Ectodermal cell (in vitro differentiated cells): ENCODE data around the gene PRRG1.

Source experiments
- H3K27ac ChIP-seq: 2 replicates; pipeline ENCODE4 v1.7.0; 2013; ENCODE audit warnings: mild to moderate bottlenecking, low read depth, low read length; ENCODE audit not compliant: insufficient read depth, poor library complexity, severe bottlenecking
- H3K27me3 ChIP-seq: 2 replicates; pipeline ENCODE4 v1.7.0; 2013; ENCODE audit warnings: mild to moderate bottlenecking, low read length; ENCODE audit not compliant: insufficient read depth, control insufficient read depth, poor library complexity, severe bottlenecking
- H3K36me3 ChIP-seq: one replicate; pipeline ENCODE4 v1.7.0; 2013; ENCODE audit warnings: low read length; ENCODE audit not compliant: control insufficient read depth, insufficient read depth
- H3K4me1 ChIP-seq: one replicate; pipeline ENCODE4 v1.7.0; 2013; ENCODE audit warnings: low read length; ENCODE audit not compliant: control insufficient read depth, insufficient read depth
- H3K4me3 ChIP-seq: 2 replicates; pipeline ENCODE4 v1.7.0; 2013; ENCODE audit warnings: low read depth, low read length, control low read depth; ENCODE audit not compliant: insufficient read depth
- H3K9me3 ChIP-seq: 2 replicates; pipeline ENCODE4 v1.7.0; 2013; ENCODE audit warnings: mild to moderate bottlenecking, low read length, moderate library complexity; ENCODE audit not compliant: control insufficient read depth
- WGBS, 2 experiments: methylation state at CpG; one replicate each; pipeline ENCODE4 v1.1.7; 2013; ENCODE audit warnings: missing lambda C conversion rate in 2 of 2; 5-methylcytosine and 5-hydroxymethylcytosine counted together

The PRRG1 gene

DNA sequence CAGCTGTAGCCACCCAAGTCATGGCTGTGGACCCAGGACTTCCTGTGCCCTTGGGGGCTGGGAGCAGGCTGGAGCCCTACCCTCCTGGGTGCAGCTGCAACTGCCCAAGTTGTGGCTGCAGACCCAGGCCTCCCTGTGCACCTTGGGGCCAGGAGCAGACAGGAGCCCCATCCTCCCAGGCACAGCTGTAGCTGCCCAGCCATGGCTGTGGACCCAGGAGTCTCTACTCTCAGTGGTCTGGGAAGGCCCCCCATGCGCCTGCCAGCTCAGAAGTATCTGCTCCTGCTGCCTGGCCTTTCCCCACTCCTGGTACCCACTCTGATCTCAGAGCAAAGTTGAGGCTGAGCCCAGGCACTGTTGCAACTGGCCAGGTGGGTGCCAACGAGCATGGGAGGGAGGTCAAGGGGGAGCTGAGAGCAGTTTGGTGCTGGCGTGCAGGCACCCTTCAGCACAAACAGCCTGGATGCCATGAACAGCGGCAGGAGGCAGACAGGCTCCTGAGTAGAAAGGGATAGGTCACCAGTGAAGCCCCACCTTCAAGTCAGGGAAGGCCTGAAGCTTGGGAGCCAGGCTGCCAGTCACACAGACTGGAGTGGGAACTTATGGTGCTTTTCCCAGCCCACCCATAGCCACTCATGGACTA, 21.5 kb downstream of the PRRG1 start:
- Histone ChIP-seq H3K4me3 (no peak overlapping the region), H3K36me3 (no peaks in the 10 kb centered on the region), H3K27ac (no peak overlapping the region), H3K4me1 (no peaks in the 10 kb centered on the region), H3K9me3 (no peaks in the 10 kb centered on the region), H3K27me3 (no peaks in the 10 kb centered on the region)
- 95 to 99% methylated on average over 4 of the region's 4 CpGs for WGBS, 2 experiments

DNA sequence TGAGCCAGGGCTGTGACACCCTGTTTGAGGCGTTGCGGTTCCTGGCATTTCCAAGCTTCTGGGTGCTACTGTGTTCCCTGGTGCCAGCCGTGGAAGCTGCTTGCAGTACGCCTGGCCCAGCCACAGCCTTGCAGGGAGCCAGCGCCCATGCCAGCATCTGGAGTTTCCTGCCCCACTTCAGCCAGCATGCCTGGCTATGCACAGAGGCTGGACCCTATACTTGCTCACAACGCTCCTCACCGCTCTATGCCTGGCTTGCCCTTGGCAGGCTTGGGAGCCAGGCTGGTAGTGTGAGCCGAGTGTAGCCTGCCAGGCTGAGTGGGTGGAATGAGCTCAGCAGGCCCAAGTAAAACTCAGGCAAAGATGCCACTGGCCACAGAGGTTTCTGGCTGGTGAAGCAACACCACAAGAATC, 22.4 kb downstream of the PRRG1 start:
- no peak overlapping the region for H3K4me3 ChIP-seq
- H3K27me3 ChIP-seq, result no peaks in the 10 kb centered on the region
- H3K9me3 ChIP-seq, result no peaks in the 10 kb centered on the region
- no peak overlapping the region for H3K27ac ChIP-seq
- no peaks in the 10 kb centered on the region for H3K4me1 ChIP-seq
- WGBS, 2 experiments, result 95 to 97% methylated on average over 8 of the region's 8 CpGs
- H3K36me3 ChIP-seq, result no peaks in the 10 kb centered on the region

DNA sequence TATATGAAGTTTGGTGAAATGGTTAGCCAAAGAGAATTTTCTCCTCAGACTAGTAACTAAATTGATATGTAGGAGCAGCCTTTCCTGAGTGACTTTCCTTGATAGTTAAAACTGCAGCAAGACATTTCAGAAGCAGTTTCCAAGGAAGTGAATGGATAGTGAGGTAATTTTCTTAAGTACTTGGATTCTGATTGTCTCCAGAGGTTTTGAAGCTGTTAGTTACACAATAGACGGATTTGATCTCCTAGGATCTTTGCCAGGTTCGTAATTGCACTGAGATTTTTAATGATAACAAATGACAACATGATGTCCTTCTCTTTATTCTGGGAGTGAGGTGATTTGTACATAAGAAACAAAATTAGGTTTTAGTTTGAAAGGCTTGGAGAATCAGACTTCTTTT, 29.2 kb downstream of the PRRG1 start:
- no peaks in the 10 kb centered on the region for H3K9me3 ChIP-seq
- 78 to 100% methylated on average over 2 of the region's 2 CpGs for WGBS, 2 experiments
- H3K36me3 ChIP-seq, result no peaks in the 10 kb centered on the region
- H3K27me3 ChIP-seq, result no peaks in the 10 kb centered on the region
- H3K27ac ChIP-seq, result no peak overlapping the region
- no peak overlapping the region for H3K4me3 ChIP-seq
- no peaks in the 10 kb centered on the region for H3K4me1 ChIP-seq

DNA sequence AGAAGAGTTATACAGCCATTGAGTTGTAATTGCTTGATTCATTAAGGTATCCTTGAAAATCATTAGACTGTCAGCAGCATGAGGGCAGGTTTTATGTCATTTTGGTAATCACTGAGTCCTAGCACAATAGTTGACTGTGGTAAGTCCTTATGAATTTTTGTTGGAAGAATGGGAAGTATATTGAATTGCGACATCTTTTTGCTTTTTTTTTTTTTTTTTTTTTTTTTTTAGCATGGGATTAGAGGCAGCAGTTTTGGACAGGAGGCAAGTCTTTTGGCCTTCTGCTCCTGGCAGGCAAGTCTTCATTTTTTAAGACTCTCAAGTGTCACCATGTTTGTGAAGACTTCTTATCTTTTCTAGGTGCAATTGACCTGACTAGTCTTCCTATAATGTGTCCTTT, 29.7 kb downstream of the PRRG1 start:
- no peaks in the 10 kb centered on the region for H3K36me3 ChIP-seq
- H3K4me3 ChIP-seq, result no peak overlapping the region
- WGBS, 2 experiments, result 100% methylated on average over 1 of the region's 1 CpG
- no peaks in the 10 kb centered on the region for H3K9me3 ChIP-seq
- no peaks in the 10 kb centered on the region for H3K4me1 ChIP-seq
- H3K27me3 ChIP-seq, result no peaks in the 10 kb centered on the region
- H3K27ac ChIP-seq, result no peak overlapping the region

DNA sequence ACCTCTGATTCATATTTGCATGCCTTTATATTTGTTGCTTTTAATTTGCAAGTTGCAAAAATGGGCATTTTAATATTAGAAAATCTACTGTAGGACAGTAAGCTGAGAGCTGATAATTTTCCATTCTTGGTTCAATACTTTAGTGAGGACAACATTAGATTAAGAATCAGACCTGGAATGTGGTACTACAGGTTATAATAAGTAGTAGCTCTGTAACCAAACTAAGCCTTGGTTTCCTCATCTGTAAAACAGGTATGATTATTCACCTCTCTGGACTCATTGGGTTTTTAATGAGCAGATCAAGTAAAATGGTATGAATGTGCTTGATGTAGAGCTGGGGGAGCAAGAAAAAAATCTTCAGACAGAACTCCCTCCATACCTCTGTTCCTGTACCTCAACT, 31.1 kb downstream of the PRRG1 start:
- Histone ChIP-seq H3K27ac (no peak overlapping the region), H3K36me3 (no peaks in the 10 kb centered on the region), H3K4me3 (no peak overlapping the region), H3K4me1 (no peaks in the 10 kb centered on the region), H3K27me3 (no peaks in the 10 kb centered on the region), H3K9me3 (no peaks in the 10 kb centered on the region)

GRCh38 chrX:37380924-37381323, 31.8 kb downstream of the PRRG1 start:
- no CpG with 5 or more reads among the region's 2 CpGs for WGBS, 2 experiments
- Histone ChIP-seq H3K36me3 (no peaks in the 10 kb centered on the region), H3K9me3 (no peaks in the 10 kb centered on the region), H3K4me3 (no peak overlapping the region), H3K27ac (no peak overlapping the region), H3K27me3 (no peaks in the 10 kb centered on the region), H3K4me1 (no peaks in the 10 kb centered on the region)

GRCh38 chrX:37383313-37383712, 34.1 kb downstream of the PRRG1 start:
- no peaks in the 10 kb centered on the region for H3K9me3 ChIP-seq

DNA sequence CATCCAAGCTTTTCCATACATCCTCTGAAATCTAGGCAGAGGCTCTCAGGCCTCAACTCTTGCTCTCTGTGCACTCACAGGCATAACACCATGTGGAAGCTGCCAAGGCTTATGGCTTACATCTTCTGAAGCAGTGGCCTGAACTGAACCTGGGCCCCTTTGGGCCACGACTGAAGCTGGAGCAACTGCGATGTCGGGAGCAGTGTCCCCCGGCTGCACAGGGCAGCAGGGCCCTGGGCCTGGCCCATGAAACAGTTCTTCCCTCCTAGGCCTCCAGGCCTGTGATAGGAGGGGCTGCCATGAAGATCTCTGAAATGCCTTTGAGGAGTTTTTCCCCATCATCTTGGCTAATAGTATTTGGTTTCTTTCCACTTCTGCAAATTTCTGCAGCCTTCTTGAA, 39.2 kb downstream of the PRRG1 start:
- 90 to 95% methylated on average over 4 of the region's 4 CpGs for WGBS, 2 experiments
- Histone ChIP-seq H3K4me3 (no peak overlapping the region), H3K4me1 (no peaks in the 10 kb centered on the region), H3K27ac (no peak overlapping the region), H3K27me3 (no peaks in the 10 kb centered on the region), H3K9me3 (no peaks in the 10 kb centered on the region), H3K36me3 (no peaks in the 10 kb centered on the region)

More at GRCh38 chrX:37383313-37383712, 34.1 kb downstream of the PRRG1 start:
- no peak overlapping the region for H3K27ac ChIP-seq
- H3K4me3 ChIP-seq, result no peak overlapping the region
- no peaks in the 10 kb centered on the region for H3K36me3 ChIP-seq
- H3K4me1 ChIP-seq, result no peaks in the 10 kb centered on the region
- H3K27me3 ChIP-seq, result no peaks in the 10 kb centered on the region

DNA sequence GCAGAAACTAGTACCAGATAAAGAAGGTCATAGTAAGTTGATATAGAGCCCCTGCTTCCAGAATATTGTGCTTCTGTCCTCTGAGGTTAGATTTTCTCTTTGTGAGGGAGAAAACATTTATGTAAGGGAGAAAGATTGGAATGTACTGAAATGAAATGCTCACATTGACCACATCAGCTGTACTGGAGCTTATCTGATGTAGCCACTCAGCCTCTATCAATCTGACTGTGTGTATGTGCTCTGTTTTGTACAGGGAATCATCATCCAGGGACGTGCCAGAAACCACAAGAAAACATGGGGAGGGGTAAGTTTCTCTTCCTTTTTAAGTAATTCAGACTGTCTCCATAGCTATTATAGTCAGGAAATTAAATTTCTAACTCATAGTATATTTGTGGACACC, 56.8 kb downstream of the PRRG1 start:
- Histone ChIP-seq H3K27ac (no peak overlapping the region), H3K4me3 (no peak overlapping the region), H3K4me1 (no peaks in the 10 kb centered on the region), H3K27me3 (no peaks in the 10 kb centered on the region), H3K9me3 (no peaks in the 10 kb centered on the region), H3K36me3 (no peaks in the 10 kb centered on the region)
- WGBS, 2 experiments, result no CpG with 5 or more reads among the region's 1 CpG

DNA sequence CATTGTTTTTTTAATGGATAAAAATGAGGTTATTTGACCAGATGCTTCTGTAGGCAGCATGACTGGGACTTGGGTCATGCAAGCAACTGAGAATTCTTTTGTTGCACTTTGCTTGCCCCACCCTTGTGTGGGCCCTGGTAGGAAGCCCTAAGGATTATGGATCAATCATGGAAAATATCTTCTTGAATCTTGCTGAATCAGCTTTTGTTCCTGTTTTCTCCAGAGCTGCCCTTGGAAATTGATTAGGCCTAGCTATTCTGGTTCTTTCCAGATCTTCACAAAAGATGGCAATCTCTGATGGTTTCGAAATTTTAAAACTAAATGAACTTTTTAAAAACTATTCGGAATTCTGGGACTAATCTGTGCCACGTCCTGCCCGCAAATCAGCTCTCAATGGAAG, 58.6 kb downstream of the PRRG1 start:
- Histone ChIP-seq H3K27ac (no peak overlapping the region), H3K9me3 (no peaks in the 10 kb centered on the region), H3K36me3 (no peaks in the 10 kb centered on the region), H3K4me1 (no peaks in the 10 kb centered on the region), H3K4me3 (no peak overlapping the region), H3K27me3 (no peaks in the 10 kb centered on the region)
- 93 to 96% methylated on average over 4 of the region's 4 CpGs for WGBS, 2 experiments

DNA sequence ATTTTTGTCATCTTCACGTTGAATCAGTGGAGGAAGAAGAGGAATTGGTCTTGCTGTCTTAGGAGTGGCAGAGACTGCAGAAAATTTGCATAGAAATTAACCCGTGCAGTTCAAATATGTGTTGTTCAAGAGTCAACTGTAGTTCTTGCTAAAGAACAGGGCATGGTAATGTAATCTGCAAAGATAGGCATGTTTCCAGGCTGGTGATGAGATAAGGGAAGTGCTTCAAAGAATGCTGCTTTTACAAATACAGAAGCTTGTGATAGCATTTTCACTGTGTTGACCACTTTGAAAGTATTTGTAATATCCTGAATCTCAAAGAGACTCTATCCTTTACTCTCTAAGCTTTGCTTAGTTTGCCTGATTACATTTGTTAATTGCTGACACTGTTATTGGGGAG, 60.1 kb downstream of the PRRG1 start:
- Histone ChIP-seq H3K9me3 (no peaks in the 10 kb centered on the region), H3K27me3 (no peaks in the 10 kb centered on the region), H3K4me1 (no peaks in the 10 kb centered on the region), H3K27ac (no peak overlapping the region), H3K36me3 (no peaks in the 10 kb centered on the region), H3K4me3 (no peak overlapping the region)
- 93 to 95% methylated on average over 2 of the region's 2 CpGs for WGBS, 2 experiments
